ENCODE measurements around the gene FHOD3. TPM values are rescaled to one million over a fixed set of nuclear protein-coding genes. Genes with fewer than 3 reads are reported as not detected.

FHOD3 gene
- total RNA-seq, 1 donor from 2014 or later: not detected

DNA sequence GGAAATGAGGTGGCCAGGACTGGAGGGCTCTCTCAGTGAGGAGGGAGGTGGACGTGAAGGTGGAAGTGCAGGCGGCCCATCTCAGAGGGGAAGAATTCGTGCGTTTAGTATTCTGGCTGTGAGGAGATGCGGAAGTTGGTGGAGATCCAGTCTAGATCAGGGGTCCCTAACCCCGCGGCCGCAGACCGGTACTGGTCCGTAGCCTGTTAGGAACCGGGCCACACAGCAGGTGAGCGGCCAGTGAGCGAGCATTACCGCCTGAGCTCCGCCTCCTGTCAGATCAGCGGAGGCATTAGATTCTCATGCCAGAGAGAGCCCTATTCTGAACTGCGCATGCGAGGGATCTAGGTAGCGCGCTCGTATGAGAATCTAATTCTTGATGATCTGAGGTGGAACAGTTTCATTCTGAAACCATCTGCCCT lies 1.6 kb upstream of the FHOD3 start:
- intact Hi-C loops (cut with micrococcal nuclease): no loop called here

DNA sequence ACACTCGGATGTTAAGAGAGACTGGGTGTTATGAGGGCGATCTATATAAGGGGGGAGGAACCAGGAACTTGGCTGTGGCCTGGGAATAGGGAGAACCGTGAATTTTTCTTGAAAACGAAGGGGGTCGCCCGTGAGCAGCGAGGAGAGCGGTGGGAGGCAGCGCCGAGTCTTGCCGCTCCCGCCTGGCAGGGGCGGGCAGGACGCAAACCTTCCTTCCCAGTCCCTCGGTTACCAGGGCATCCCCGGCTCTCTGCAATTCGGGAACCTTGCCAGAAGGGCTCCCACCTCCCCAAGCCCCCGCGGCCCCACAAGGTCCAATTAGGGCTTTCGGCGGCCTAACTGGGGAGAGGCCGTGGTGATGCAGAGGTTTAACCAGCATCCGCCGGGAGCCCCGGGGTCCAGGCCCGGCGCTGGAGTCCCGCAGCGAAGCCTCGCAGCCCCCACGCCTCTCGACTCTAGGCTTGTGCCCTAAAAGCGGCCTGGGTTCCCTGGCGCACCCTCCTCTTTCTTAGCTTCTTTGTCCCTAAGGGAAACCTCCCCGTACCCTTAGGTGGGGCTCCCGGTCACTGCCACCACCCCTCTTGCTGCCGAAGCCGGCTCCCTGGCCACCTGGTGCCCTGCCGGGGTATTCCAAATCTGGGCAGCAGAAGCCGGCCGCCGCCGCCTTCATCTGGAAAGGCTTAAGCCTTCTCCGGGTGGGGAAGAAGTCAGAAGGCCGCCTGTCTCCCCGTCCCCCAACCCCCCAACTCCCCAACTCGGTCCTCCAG lies 680 bp upstream of the FHOD3 start:
- intact Hi-C loops (cut with micrococcal nuclease): no loop called here

DNA sequence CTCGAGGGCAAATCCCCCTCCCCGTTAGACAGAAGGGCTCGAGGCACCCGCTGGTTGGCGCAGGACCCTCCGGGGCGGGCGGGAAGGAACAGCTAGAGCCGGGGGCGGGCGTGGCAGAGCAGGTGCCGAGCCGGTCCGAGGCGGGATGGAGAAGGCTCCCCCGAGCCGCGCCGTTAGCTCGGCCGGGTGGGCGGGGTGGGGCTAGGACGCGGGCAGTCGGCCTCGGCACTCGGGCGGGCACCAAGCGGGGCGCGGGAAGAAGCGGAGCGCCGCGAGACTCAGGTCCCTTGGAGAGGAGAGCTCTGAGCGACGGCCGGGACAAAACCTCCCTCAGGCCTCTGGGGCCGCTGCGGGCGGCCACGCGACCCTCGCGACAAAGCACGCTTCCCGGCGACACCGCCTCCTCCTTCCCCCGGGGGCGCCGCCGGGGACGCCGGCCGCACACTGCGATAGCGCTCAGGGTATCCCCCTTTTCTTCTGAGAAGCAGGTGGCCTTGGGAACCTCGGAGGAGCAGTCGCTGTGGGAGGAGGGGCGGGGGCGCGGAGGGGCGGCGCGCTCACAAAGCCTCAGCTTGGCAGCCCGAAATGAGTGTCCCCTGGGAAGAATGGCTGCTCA lies 721 bp downstream of the FHOD3 start:
- intact Hi-C loops (cut with micrococcal nuclease): no loop called here

DNA sequence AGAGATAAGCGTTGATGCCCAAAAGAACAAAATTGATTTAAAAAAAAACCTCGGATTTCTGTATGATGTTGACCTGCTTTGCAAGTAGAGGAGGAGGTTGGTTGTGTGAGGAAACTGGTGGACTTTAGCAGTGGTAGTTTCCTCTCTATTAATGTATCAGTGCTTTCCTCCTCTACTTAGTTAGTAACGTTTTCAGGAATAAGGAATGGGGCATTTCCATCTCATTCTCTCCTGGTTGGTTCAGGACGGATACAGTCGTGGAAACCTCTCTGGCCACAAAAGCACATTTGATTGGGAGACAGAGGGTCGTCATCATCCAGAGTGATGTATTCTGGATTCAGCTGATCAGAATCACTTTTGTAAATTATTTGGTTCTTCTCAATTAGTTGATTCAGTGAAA lies 1.5 kb downstream of the FHOD3 start:
- intact Hi-C loops (cut with micrococcal nuclease): no loop called here

DNA sequence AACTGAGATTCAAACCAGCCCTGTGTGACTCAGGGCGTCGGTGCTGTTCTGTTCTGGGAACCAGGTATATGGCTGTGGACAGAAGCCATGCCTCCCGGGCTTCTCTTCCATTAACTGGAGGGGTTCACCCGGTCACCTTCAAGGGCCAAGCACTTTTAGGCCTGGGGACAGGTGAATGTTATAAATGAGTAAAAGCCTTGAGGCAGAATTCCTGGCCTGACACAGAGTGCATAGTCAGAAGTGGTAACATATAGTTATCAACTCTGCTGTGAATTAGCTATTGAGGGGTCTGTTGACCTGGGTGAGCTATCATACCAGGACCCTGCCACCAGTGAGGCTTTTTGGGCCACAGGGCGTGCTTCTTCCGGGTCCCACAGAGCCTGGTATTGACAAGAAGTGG lies 2.7 kb downstream of the FHOD3 start:
- intact Hi-C loops (cut with micrococcal nuclease): no loop called here

DNA sequence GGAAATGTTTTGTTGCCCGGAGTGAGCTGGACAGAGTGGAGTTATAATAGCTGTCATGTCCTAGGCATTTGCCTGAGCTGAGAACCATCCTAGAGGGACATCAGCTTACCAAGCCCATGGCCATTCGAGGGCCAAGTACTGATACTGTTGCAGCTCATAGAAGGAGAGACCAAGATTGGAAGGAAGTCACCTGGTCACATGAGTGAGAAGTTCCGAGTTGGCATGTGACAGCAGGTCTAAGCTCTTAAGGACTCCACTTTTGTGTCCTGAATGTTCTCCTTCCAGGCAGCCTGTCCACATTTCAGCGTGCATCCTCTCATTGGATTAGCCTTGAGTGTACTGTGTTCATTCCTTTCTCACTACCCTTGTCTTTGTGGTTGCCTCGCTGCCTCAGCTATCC lies 4.4 kb downstream of the FHOD3 start:
- intact Hi-C loops (cut with micrococcal nuclease): no loop called here

DNA sequence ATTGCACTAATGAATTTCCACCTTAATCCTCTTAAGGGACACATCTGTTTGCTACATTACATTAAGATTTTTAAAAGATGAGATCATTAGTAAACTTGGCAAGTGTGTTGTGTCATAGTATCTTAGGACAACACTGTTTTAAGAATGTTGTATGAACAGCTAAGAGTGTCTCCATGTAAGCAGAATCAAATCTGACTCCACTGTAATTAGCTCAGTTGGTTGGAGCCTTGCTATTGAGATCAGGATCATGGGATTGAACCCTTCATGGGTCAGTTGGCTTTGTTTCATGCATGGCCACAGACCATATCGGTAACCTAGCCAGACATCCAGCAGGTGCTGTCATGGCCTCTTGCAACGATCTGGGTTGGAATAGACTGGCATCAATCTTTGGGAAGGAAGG lies 5.2 kb downstream of the FHOD3 start:
- intact Hi-C loops (cut with micrococcal nuclease): no loop called here

DNA sequence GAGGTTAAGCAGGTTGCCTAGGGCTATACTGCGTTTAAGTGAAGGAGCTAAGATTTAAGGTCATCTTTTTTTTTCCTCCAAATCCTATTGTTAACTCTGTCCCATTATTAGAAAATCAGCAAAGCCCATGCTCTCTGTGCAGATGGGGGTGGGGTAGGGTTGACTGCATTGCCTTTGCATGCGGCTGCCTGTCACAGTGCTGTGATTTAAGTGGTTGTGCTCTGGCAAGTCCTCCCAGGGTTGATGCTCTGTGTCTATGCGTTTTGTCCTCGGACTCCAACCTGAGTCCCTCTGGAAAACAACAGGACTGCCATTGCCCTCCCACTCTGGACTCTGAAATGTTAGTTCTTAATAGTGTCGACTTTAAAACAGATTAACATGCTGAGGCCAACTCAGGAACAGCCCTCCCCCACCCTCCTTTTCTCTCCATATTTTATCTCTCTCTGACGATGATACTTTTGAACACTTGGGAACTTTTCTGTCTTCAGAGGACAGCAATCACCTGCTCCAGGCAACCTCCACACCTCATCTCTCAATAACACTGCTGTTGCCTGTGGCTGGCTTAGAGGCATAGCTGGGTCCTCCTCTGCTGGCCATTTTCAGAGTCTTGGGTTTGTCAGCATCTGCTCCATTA lies 5.8 kb downstream of the FHOD3 start:
- intact Hi-C loops (cut with micrococcal nuclease): no loop called here

DNA sequence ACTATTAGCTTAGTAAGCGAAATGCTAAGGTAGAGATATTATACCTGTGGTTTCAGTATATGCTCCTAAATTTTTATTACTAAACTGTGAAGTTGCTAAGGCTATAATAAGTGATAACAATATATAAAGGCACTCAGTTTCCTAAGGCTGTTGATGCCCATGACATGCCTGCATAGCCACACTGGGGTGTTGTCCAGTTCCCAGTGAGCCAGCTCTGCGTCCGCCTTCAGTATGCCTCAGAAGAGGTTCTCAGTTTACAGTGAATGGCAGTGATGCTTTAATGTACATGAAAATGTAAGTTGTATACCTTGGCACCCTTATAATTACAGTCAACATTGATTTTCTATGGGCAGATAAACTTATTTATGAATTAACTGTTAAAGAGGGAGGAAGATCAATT lies 7.2 kb downstream of the FHOD3 start:
- intact Hi-C loops (cut with micrococcal nuclease): no loop called here

DNA sequence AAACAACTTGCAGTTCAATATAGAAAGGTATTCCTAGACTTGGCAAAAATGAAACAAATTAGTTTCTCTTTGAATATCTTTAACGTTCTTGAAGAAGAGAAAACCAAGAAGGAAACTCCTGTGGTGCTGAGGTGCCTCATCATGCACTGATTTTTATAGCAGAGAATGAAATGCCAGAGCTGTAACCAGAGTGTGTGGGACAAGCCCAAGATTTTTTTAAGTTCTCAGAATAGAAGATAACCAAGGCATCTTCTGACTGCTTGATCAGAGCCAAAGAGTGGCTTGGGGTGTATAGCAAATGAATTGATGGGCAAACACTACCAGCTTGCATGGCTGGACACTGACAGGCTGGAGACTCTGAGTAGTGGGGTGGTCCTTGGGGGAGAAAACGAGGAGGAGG lies 7.9 kb downstream of the FHOD3 start:
- intact Hi-C loops (cut with micrococcal nuclease): no loop called here

DNA sequence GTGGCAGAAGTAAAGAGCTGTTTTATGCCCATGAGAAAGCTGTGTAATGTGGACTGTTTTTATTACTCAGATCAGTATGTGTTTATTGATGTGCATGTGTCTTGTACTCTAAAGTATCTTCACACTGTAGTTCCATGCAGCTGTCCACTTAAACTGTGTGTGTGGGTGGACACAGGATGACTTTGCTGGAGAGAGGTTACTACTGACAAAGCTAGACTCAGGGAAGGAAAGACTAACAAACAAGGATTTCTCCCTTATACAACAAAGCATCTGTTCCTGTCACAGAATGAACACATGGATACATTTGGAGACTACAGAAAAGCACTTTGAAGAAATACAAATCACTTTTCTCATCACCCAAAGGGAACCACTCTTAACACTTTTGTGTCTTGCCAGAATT lies 10.0 kb downstream of the FHOD3 start:
- intact Hi-C loops (cut with micrococcal nuclease): no loop called here

DNA sequence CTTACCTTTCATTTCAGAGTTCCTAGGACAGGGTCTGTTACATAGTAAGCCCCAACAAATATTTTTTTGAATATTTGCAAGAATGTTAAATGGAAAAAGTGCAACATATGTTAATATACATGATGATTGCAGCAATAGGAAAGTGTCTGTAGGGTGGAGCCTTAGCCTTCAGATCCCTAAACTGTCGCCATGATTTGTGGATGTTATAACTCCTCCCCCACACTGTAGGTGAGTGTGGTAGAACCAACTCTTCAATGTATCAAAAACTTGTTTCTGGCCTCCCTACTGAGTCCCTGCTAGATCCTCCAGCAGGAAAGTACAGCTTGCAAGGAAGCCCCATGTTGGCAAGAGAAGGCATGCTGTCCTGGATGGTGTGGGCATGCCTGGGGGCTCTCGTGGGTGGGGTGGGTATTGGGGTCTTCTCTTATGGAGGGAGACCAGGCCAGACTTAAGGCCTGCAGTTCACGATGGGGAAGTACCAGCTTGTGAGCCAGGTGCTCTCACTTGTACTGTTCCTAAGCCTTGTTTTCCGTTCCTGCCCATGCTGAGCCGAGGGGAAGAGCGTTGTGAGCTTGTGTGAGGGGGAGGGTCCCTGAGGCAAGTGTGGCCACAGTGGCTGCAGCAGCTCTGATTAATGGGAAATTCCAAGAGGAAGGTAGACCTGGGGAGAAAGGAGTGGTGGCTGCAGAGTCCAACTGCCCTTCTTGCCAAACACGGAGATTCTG lies 11.4 kb downstream of the FHOD3 start:
- intact Hi-C loops (cut with micrococcal nuclease): no loop called here

DNA sequence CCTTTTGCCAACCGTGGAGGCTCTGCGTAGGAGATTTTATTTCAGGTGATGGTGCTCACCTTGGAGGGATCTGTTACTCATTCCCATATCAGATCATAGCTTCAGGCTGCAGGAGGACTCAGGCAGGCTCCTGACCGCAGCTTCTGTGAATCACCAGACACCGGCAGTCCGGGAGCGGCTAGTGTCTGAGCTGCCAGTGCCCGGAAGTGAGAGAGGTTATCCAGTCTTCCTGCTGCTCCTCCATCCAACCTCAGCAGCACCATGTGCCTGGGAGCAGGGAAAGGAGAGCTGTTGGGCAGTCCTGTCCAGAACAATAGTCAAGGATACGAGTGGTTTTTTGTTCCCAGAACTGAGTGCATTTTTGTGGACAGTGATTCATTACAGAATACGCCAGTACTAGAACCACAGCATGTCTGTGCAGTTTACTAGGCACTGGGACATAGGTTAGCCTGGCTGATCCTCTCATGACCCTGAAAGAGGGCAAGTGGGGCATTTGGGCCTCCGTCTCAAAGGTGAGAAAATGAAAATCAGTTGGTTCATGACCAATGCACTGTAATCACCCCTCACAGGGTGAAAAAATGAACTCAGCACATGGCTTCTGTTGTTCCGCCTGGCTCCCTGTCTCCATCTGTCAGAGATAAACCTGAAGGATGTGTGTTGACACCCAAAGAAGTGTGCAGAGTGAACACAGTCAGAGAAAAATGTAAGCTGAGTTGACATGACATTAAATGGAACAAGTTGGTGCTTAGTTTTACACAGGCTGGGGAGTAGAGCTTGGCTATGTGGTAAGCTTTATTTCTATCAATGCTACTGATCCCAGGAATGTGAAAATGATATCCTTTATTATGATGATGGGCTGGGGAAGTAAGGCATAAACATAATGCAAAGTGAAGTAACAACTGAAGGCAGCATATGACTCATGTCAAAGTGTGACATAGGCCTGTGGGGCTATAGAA lies 12.2 kb downstream of the FHOD3 start:
- intact Hi-C loops (cut with micrococcal nuclease): no loop called here

DNA sequence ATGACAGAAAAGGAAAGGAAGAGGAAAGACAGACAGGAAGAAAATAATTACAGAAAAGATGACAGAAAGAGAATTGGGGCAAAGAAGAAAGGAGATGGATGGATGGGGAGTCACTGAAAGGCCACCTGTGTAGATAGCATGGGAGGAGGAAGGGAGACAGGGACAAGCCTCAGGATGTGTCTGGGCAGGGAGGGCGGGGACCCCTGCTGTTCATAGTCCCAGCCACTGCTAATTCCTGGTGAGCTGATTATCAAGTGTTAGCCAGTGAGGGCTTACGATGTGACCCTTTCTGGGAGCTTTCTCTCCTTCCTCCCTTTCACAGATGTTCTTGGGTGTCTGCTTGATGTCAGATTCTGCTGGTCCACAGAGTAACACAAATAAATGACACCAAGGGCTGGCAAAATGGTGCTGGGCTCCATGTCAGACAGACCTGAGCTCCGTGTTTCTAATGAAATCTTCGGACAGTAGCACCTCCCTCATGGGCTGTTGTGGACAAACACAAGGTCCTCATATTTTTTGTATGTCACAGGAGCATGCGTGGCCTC lies 13.6 kb downstream of the FHOD3 start:
- intact Hi-C loops (cut with micrococcal nuclease): no loop called here

DNA sequence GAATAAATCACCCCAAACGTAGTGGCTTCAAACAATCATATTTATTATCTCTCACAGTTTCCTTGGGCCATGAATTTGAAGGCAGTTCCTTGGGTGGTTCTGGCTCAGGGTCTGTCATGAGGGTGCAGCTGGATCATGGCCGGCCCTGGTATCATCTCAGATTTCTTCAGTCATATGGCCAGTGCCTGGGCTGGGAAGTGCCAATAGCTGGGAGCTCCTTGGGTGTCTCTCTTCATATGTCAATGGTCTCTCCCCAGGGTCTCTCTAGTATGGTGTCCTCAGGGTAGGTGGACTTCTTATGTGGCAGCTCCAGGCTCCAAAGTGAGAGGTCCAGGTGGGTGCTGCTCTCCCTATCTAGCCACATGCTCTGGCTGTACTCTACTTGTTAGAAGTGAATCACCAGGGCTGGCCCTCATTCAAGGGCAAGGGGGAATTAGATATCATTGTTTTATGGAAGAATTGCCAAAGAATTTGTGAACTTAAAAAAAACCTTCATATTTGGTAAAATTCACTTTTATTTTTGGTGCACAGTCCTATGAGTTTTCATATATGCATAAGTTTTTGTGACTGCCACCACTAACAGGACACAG lies 15.4 kb downstream of the FHOD3 start:
- intact Hi-C loops (cut with micrococcal nuclease): no loop called here

DNA sequence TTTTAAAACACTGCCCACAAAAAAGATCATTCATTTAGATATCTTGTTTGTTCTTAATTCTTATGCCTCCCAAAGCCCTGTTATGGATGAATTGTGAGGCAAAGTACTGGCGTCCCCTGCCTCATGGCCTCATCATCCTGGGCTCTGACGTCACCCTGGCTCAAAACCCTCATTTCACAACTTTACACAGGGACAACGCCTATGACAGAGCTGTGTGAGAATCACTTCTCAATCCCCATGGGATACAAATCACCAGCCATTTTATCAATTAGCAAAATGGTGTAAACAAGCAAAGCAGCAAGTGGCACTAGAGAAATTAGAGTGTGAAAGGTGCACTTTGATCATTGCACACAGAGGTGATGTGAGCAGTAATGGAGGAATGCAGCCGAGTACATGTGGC lies 16.6 kb downstream of the FHOD3 start:
- intact Hi-C loops (cut with micrococcal nuclease): no loop called here

DNA sequence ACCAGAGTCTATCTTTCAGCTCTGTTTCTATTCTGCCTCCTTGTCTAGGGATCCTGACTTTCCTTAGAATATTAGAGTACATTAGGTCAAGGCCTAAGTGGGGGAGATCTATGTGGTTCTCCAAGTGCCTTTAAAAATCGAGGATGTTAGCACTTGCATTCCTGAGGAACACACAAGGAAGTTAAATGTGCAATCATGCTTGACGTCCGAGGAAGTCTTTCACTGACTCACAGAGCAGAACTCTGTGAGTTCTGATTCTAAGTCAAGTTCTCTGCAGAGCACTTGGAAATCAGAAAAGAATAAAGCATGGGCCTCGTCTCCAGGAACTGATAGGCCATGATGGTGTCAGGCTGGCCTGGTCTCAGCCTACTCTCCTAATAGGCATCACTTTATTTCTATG lies 17.2 kb downstream of the FHOD3 start:
- intact Hi-C loops (cut with micrococcal nuclease): no loop called here

DNA sequence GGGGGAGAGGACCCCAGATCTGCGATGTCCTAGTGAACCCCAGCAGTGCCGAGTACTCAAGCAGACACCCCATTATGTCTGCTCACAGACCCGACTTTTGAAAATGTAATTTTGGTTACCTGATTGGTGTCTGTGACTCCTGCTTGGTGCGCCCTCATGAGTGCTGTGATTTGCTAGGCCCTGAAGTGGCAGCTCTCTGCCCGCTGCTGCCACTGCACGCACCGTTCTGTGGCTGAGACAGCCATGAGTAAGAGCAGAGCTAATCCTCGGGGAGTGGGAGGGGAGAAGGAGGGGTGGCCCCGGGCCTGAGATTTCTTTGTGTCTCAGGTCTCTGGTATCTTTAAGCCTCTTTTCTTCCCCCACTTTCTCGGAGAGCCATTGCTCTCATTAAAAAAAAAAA lies 18.2 kb downstream of the FHOD3 start:
- intact Hi-C loops (cut with micrococcal nuclease): no loop called here

DNA sequence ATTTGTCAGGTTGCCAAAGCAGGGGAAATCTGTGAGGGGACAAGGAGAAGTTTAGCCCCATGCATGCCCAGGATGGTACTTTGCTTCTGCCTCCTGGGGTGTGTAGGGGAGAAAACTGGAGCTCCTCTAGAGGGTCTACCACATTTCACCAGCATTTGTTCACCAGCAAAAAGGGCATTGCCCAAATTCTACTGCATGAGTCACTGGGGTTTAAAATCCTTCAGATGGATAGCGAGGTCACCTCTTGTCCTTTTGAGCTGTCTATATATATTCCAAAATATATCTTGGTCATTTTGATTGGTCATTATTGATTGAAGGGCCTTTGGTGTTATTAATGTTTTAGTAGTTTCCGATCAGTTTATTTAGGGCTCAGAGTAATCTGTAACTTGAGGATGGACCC lies 18.7 kb downstream of the FHOD3 start:
- intact Hi-C loops (cut with micrococcal nuclease): no loop called here

DNA sequence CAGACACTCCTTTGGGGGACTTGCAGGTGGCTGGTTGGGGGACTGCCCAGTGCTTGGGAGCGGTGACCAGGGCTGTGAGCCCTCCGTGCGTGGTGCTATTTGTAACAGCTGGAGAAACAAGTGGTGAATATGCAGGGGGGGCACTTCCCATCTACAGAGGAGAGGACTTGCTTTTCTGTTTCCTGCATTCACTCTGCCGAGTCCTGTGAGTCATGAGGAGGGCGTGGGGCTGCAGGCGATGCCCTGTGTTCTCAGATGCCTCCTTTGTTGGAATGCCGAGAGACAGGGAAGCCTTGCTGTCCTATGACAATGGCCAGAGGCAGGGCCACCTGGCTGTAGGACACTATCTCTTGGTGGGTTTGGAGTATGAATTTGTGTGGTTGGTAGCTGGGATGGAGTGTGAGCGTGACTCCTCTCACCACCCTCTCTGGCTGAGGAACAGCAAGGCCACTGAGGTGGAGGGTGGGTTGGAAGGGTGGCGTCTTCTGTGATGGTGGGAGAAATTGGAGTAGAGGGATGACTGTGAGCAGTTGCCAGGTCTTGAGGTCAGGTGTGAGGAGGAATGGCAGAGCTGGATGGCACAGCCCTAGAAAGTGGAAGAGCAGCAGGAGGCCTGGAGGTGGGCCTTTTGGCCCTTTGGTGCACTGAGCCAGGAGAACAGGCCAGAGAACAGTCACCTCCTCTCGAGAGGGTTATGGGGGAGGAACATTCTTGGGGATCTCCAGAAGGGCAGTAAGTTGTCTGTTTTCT lies 24.3 kb downstream of the FHOD3 start:
- intact Hi-C loops (cut with micrococcal nuclease): no loop called here

All from T-helper 2 cell treated with Interferon-gamma antibody and Interleukin-4, amounts not matched to agents 100 ng/mL and 5 ng/mL, for 36 hours (primary cell).